Glutamatergic neuron (in vitro differentiated cells): ENCODE measurements around the gene RAD51B. TPM values are rescaled to one million over a fixed set of nuclear protein-coding genes. Genes with fewer than 3 reads are reported as not detected.

Source experiments
- DNase-seq: peaks from one replicate; pipeline ENCODE4 v3.0.0; 2022
- H3K27ac Mint-ChIP-seq: one replicate; pipeline ENCODE4 v1.8.0; 2020; ENCODE audit warnings: mild to moderate bottlenecking, mixed read lengths, inconsistent platforms; ENCODE audit not compliant: unreplicated experiment
- H3K27me3 Mint-ChIP-seq: one replicate; pipeline ENCODE4 v1.8.0; 2020; ENCODE audit warnings: mild to moderate bottlenecking, moderate library complexity, mixed read lengths, inconsistent platforms; ENCODE audit not compliant: unreplicated experiment
- H3K36me3 Mint-ChIP-seq: one replicate; pipeline ENCODE4 v1.8.0; 2020; ENCODE audit warnings: mild to moderate bottlenecking, mixed read lengths, inconsistent platforms; ENCODE audit not compliant: unreplicated experiment
- H3K4me1 Mint-ChIP-seq: one replicate; pipeline ENCODE4 v1.8.0; 2020; ENCODE audit warnings: mild to moderate bottlenecking, low read depth, mixed read lengths, inconsistent platforms; ENCODE audit not compliant: unreplicated experiment
- H3K4me3 Mint-ChIP-seq: one replicate; pipeline ENCODE4 v1.8.0; 2020; ENCODE audit warnings: mild to moderate bottlenecking, mixed read lengths, inconsistent platforms; ENCODE audit not compliant: unreplicated experiment
- H3K9me3 Mint-ChIP-seq: one replicate; pipeline ENCODE4 v1.8.0; 2020; ENCODE audit warnings: mild to moderate bottlenecking, moderate library complexity, mixed read lengths, inconsistent platforms; ENCODE audit not compliant: unreplicated experiment
- CTCF ChIP-seq: fragments of 200-600 bp; sonication (generic); IDR thresholded peaks from one replicate; pipeline ENCODE4 v1.5.0; 2021; ENCODE audit not compliant: partially characterized antibody, unreplicated experiment
- total RNA-seq: library from RNA; stranded (reverse); fragmentation: NEBNext Ultra II Directional; extraction: Animal tissue kit (Norgen Biotek cat#: 25700); gene quantifications from one replicate; pipeline ENCODE4 v1.2.1, GENCODE V29; 2021; ENCODE audit not compliant: unreplicated experiment

RAD51B gene
- total RNA-seq, 1 donor from 2014 or later, result 9.7 TPM

GRCh38 chr14:68716698-68717097, 897.1 kb downstream of the RAD51B start:
- no peak for TF ChIP-seq CTCF
- Mint-ChIP-seq H3K9me3 (peaks cover 2% of the 10 kb centered on the region), H3K27me3 (peaks cover 6% of the 10 kb centered on the region), H3K4me1 (no peaks in the 10 kb centered on the region), H3K36me3 (peaks cover 5% of the 10 kb centered on the region), H3K27ac (no peak overlapping the region), H3K4me3 (no peak overlapping the region)
- no peak for DNase-seq

GRCh38 chr14:68718023-68718990, 898.7 kb downstream of the RAD51B start:
- Mint-ChIP-seq H3K27ac (no peak overlapping the region), H3K36me3 (peaks cover 5% of the 10 kb centered on the region), H3K27me3 (no peaks in the 10 kb centered on the region), H3K4me1 (no peaks in the 10 kb centered on the region), H3K9me3 (peaks cover 2% of the 10 kb centered on the region), H3K4me3 (no peak overlapping the region)
- TF ChIP-seq CTCF, result peak; percentile 13
- no peak for DNase-seq

GRCh38 chr14:68719634-68720384, 900.2 kb downstream of the RAD51B start:
- Mint-ChIP-seq H3K9me3 (no peaks in the 10 kb centered on the region), H3K4me1 (no peaks in the 10 kb centered on the region), H3K4me3 (no peak overlapping the region), H3K27me3 (no peaks in the 10 kb centered on the region), H3K36me3 (peaks cover 5% of the 10 kb centered on the region), H3K27ac (no peak overlapping the region)
- TF ChIP-seq CTCF, result no peak
- no peak for DNase-seq

GRCh38 chr14:68722186-68722585, 902.6 kb downstream of the RAD51B start:
- TF ChIP-seq CTCF, result no peak
- Mint-ChIP-seq H3K27ac (no peak overlapping the region), H3K27me3 (no peaks in the 10 kb centered on the region), H3K4me1 (no peaks in the 10 kb centered on the region), H3K9me3 (no peaks in the 10 kb centered on the region), H3K4me3 (no peak overlapping the region), H3K36me3 (peaks cover 5% of the 10 kb centered on the region)
- no peak for DNase-seq
